Measurements from ENCODE around the gene SLC16A11. TPM values are rescaled to one million over a fixed set of nuclear protein-coding genes. Genes with fewer than 3 reads are reported as not detected.

SLC16A11 gene
- total RNA-seq, 1 experiment from 2014 or later = not detected

DNA sequence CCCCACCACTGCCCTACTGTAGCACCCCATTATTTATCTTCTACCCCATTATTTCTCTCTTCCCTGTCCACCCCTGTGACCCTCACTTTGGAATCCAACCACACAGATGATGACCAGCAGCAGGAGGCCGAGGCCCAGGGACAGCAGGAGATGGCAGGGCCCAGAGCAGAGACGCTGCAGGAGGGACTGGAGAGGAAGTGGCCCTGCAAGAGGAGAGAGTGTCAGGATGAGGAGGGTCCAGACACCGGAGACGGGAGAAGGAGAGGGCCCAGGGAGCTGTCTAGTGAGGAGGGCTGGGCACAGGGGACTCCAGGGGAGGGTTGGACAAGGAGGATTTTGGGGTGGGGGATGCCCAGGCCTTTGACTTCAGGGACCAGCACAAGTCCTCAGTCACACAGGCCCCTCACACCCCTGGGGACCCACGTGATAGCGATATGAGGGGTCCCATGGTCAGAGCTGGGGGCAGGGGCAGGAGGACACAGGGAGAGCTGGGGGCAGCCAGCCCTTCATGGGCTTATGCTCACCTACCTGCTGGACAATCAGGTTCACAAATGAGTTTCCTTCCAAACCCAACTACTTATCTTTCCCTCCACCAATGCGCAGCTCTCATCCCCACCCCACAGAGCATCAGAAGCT is 34.1 kb upstream of the SLC16A11 start:
- H2AFZ ChIP-seq = no peak overlapping the region
- H3K9me3 ChIP-seq (ENCODE audit: insufficient read depth, low read depth) = no peaks in the 10 kb centered on the region
- ChIA-PET CTCF (no interaction called here), POLR2A (ENCODE audit: unreplicated experiment) (interaction anchor here (0.6 kb wide), 1 partner anchor 9 kb away, joined by 5 read pairs; no protein-coding TSS in a partner anchor)
- H3F3A ChIP-seq (ENCODE audit: insufficient read depth, low read depth) = no peaks in the 10 kb centered on the region
- H3K27ac ChIP-seq = no peak overlapping the region
- H3K4me2 ChIP-seq = no peak overlapping the region
- no peak for DNase-seq
- no peaks in the 10 kb centered on the region for H3K4me1 ChIP-seq (replicated peaks; ENCODE audit: insufficient read depth)
- H4K20me1 ChIP-seq (ENCODE audit: insufficient read depth) = no peaks in the 10 kb centered on the region
- TF ChIP-seq, protein P1, sequence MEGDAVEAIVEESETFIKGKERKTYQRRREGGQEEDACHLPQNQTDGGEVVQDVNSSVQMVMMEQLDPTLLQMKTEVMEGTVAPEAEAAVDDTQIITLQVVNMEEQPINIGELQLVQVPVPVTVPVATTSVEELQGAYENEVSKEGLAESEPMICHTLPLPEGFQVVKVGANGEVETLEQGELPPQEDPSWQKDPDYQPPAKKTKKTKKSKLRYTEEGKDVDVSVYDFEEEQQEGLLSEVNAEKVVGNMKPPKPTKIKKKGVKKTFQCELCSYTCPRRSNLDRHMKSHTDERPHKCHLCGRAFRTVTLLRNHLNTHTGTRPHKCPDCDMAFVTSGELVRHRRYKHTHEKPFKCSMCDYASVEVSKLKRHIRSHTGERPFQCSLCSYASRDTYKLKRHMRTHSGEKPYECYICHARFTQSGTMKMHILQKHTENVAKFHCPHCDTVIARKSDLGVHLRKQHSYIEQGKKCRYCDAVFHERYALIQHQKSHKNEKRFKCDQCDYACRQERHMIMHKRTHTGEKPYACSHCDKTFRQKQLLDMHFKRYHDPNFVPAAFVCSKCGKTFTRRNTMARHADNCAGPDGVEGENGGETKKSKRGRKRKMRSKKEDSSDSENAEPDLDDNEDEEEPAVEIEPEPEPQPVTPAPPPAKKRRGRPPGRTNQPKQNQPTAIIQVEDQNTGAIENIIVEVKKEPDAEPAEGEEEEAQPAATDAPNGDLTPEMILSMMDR (conservative IDR thresholded peaks at IDR 0.05) = no peak
- TF ChIP-seq EZH2 (IDR thresholded peaks at IDR 0.05; ENCODE audit: low read depth) = no peak
- BruUV-seq (replicated peaks) = no TSS peak
- H3K9me2 ChIP-seq (ENCODE audit: insufficient read depth) = no peaks in the 10 kb centered on the region
- peaks cover 44% of the 10 kb centered on the region for H3K27me3 ChIP-seq (ENCODE audit: insufficient read depth, low read depth)
- H3K36me3 ChIP-seq (ENCODE audit: low read depth) = no peaks in the 10 kb centered on the region
- no peak overlapping the region for H3K4me3 ChIP-seq
- intact Hi-C loops (cut with micrococcal nuclease; ENCODE audit: unreplicated experiment) = no loop called here
- no peaks in the 10 kb centered on the region for H3K79me2 ChIP-seq (ENCODE audit: low read depth)

DNA sequence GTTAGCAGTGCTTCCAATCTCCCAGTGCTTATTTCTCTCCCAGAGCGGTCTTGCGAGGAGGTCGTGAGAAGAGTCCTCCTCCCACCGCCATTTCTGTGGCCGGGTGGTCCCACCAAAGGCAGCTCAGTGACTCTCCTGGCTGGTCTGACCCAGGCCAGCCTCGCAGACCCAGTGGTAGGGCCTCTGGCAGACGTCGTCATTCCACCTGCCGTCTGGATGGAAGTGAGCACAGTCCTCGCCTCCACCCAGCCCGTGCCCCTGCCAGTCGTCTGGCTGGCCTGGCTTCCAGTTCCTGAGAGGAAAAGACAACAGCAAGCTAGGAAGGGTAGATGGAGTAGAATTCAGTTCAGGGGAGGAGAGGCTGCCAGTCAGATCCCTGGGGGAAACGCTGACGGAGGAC is 31.0 kb upstream of the SLC16A11 start:
- no TSS peak for BruUV-seq (replicated peaks)
- no peak for DNase-seq
- Histone ChIP-seq H4K20me1 (ENCODE audit: insufficient read depth) (no peaks in the 10 kb centered on the region), H3K27me3 (ENCODE audit: insufficient read depth, low read depth) (peaks cover 35% of the 10 kb centered on the region; the same call in 1 of the 2 replicates), H3K36me3 (ENCODE audit: low read depth) (no peaks in the 10 kb centered on the region), H3K79me2 (ENCODE audit: low read depth) (no peaks in the 10 kb centered on the region), H3K9me2 (ENCODE audit: insufficient read depth) (no peaks in the 10 kb centered on the region), H3K4me2 (no peak overlapping the region), H3K4me3 (no peak overlapping the region), H2AFZ (no peak overlapping the region), H3F3A (ENCODE audit: insufficient read depth, low read depth) (no peaks in the 10 kb centered on the region), H3K27ac (no peak overlapping the region), H3K9me3 (ENCODE audit: insufficient read depth, low read depth) (no peaks in the 10 kb centered on the region), H3K4me1 (replicated peaks; ENCODE audit: insufficient read depth) (no peaks in the 10 kb centered on the region)
- intact Hi-C loops (cut with micrococcal nuclease; ENCODE audit: unreplicated experiment) = no loop called here
- CTCF ChIA-PET = no interaction called here
- TF ChIP-seq, protein P1 (conservative IDR thresholded peaks at IDR 0.05) = no peak
- no peak for TF ChIP-seq EZH2 (IDR thresholded peaks at IDR 0.05; ENCODE audit: low read depth)
- POLR2A ChIA-PET (ENCODE audit: unreplicated experiment) = interaction anchor here (0.7 kb wide), 1 partner anchor 23 kb away, joined by 5 read pairs; no protein-coding TSS in a partner anchor

DNA sequence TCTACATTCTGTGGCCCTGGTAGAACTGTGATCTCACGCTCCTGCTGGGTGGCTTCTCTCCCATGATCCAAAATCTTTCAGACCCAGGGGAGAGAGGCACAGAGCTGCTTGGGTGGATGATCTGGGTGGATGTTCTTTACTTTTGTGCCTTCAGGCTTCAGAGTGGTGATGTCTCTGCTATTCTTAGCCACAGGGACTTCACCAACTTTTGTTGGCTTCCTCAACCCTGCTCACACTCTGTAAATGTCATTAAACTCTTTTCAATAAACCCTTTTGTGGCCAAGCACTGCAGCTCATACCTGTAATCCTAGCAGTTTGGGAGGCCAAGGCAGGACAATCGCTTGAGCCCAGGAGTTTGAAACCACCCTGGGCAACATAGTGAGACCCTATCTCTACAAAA is 28.5 kb upstream of the SLC16A11 start:
- Histone ChIP-seq H3K9me3 (ENCODE audit: insufficient read depth, low read depth) (peaks cover 14% of the 10 kb centered on the region), H3K27ac (no peak overlapping the region), H3K9me2 (ENCODE audit: insufficient read depth) (no peaks in the 10 kb centered on the region), H3K27me3 (ENCODE audit: insufficient read depth, low read depth) (peaks cover 29% of the 10 kb centered on the region), H3K36me3 (ENCODE audit: low read depth) (no peaks in the 10 kb centered on the region), H3K79me2 (ENCODE audit: low read depth) (no peaks in the 10 kb centered on the region), H2AFZ (no peak overlapping the region), H3K4me3 (no peak overlapping the region), H3K4me2 (no peak overlapping the region), H4K20me1 (ENCODE audit: insufficient read depth) (no peaks in the 10 kb centered on the region), H3F3A (ENCODE audit: insufficient read depth, low read depth) (no peaks in the 10 kb centered on the region), H3K4me1 (replicated peaks; ENCODE audit: insufficient read depth) (no peaks in the 10 kb centered on the region)
- intact Hi-C loops (cut with micrococcal nuclease; ENCODE audit: unreplicated experiment) = no loop called here
- ChIA-PET POLR2A (ENCODE audit: unreplicated experiment) (no interaction called here), CTCF (no interaction called here)
- no peak for DNase-seq
- TF ChIP-seq, protein P1 (conservative IDR thresholded peaks at IDR 0.05) = no peak
- no peak for TF ChIP-seq EZH2 (IDR thresholded peaks at IDR 0.05; ENCODE audit: low read depth)
- BruUV-seq (replicated peaks) = no TSS peak

All from PC-9 (cell line).